Measurements from ENCODE around the gene PXYLP1.

GRCh38 chr3:141249041-141249440 is 17.4 kb downstream of the PXYLP1 start:
- TF ChIP-seq CTCF (IDR thresholded peaks at IDR 0.05), result no peak
- TF ChIP-seq POLR2A (IDR thresholded peaks at IDR 0.05), result no peak

Data from Peyer's patch (tissue), 4 donors.